ENCODE data around the gene WFIKKN1. TPM values are rescaled to one million over a fixed set of nuclear protein-coding genes. Genes with fewer than 3 reads are reported as not detected.

The WFIKKN1 gene
- total and polyA plus RNA-seq, 4 donors, result 0.31 to 2.5 (median 0.61) TPM

GRCh38 chr16:626787-627453, 3.9 kb upstream of the WFIKKN1 start:
- Histone ChIP-seq H3K27ac (ENCODE audit: low read depth in 1 of 2, low read length in 1 of 2) (peak overlapping the region in 1 of 2 donors; percentile 61), H3K27me3 (ENCODE audit: control insufficient read depth in 3 of 3, insufficient read depth in 3 of 3, low read length in 2 of 3) (no peaks in the 10 kb centered on the region), H3K9ac (ENCODE audit: insufficient read depth in 1 of 2, low read length in 2 of 2) (no peak overlapping the region), H3K4me1 (ENCODE audit: control insufficient read depth in 5 of 5, insufficient read depth in 5 of 5, low read length in 5 of 5) (peaks cover 0 to 25% (median 13%) of the 10 kb centered on the region in 5 donors), H3K36me3 (ENCODE audit: control insufficient read depth in 4 of 4, insufficient read depth in 4 of 4, low read length in 4 of 4) (peaks cover 0 to 34% (median 5%) of the 10 kb centered on the region in 4 donors), H3K4me3 (no peak overlapping the region), H3K9me3 (ENCODE audit: control insufficient read depth in 4 of 4, insufficient read depth in 3 of 4, low read length in 3 of 4) (no peaks in the 10 kb centered on the region)
- 95 to 97% methylated on average over 29 of the region's 29 CpGs for WGBS, 2 donors
- DNase-seq, result no peak
- ATAC-seq (ENCODE audit: insufficient read depth, low FRiP score), result no peak
- TF ChIP-seq CTCF (IDR thresholded peaks at IDR 0.05; ENCODE audit: control extremely low read depth, extremely low read depth), result no peak

GRCh38 chr16:627454-628239, 3.1 kb upstream of the WFIKKN1 start:
- no peak for TF ChIP-seq CTCF (IDR thresholded peaks at IDR 0.05; ENCODE audit: control extremely low read depth, extremely low read depth)
- no peaks in the 10 kb centered on the region for H3K9me3 ChIP-seq (ENCODE audit: control insufficient read depth in 4 of 4, insufficient read depth in 3 of 4, low read length in 3 of 4)
- no peak overlapping the region for H3K9ac ChIP-seq (ENCODE audit: insufficient read depth in 1 of 2, low read length in 2 of 2)
- H3K4me3 ChIP-seq, result no peak overlapping the region
- H3K4me1 ChIP-seq (ENCODE audit: control insufficient read depth in 5 of 5, insufficient read depth in 5 of 5, low read length in 5 of 5), result peaks cover 0 to 20% (median 13%) of the 10 kb centered on the region in 5 donors
- WGBS, 2 donors, result 78 to 84% methylated on average over 48 to 50 of the region's 50 CpGs
- peak; percentile 70 for ATAC-seq (ENCODE audit: insufficient read depth, low FRiP score)
- DNase-seq, result peak in 1 of 3 donors; percentile 25
- peaks cover 0 to 37% (median 5%) of the 10 kb centered on the region in 4 donors for H3K36me3 ChIP-seq (ENCODE audit: control insufficient read depth in 4 of 4, insufficient read depth in 4 of 4, low read length in 4 of 4)
- H3K27ac ChIP-seq (ENCODE audit: low read depth in 1 of 2, low read length in 1 of 2), result peak overlapping the region in 1 of 2 donors; percentile 61
- no peaks in the 10 kb centered on the region for H3K27me3 ChIP-seq (ENCODE audit: control insufficient read depth in 3 of 3, insufficient read depth in 3 of 3, low read length in 2 of 3)

GRCh38 chr16:628321-629061, 2.3 kb upstream of the WFIKKN1 start:
- H3K9ac ChIP-seq (ENCODE audit: insufficient read depth in 1 of 2, low read length in 2 of 2), result no peak overlapping the region
- no peak for ATAC-seq (ENCODE audit: insufficient read depth, low FRiP score)
- no peaks in the 10 kb centered on the region for H3K27me3 ChIP-seq (ENCODE audit: control insufficient read depth in 3 of 3, insufficient read depth in 3 of 3, low read length in 2 of 3)
- H3K9me3 ChIP-seq (ENCODE audit: control insufficient read depth in 4 of 4, insufficient read depth in 3 of 4, low read length in 3 of 4), result no peaks in the 10 kb centered on the region
- H3K36me3 ChIP-seq (ENCODE audit: control insufficient read depth in 4 of 4, insufficient read depth in 4 of 4, low read length in 4 of 4), result peaks cover 0 to 45% (median 5%) of the 10 kb centered on the region in 4 donors
- 95% methylated on average over 28 to 33 of the region's 33 CpGs for WGBS, 2 donors
- TF ChIP-seq CTCF (IDR thresholded peaks at IDR 0.05; ENCODE audit: control extremely low read depth, extremely low read depth), result no peak
- peak overlapping the region in 1 of 2 donors; percentile 32 for H3K27ac ChIP-seq (ENCODE audit: low read depth in 1 of 2, low read length in 1 of 2)
- H3K4me1 ChIP-seq (ENCODE audit: control insufficient read depth in 5 of 5, insufficient read depth in 5 of 5, low read length in 5 of 5), result peaks cover 0 to 20% (median 13%) of the 10 kb centered on the region in 5 donors
- no peak overlapping the region for H3K4me3 ChIP-seq
- DNase-seq, result no peak
